ENCODE data around the gene MRPL14.
A peak's percentile ranks its signal among the peaks of the same experiment; 100 is the strongest.

Gene MRPL14

GRCh38 chr6:44127186-44128019, at the start of gene MRPL14, which contains the start of gene TMEM63B:
Gene MRPL14 (minus strand): TSS chr6:44127452. CDS start chr6:44116611, 10,841 bp downstream.
Gene TMEM63B (plus strand): TSS chr6:44127554. CDS start chr6:44134585, 7,031 bp downstream.
- H3K9ac ChIP-seq (ENCODE audit: low read depth in 1 of 2, low read length in 2 of 2): peak within 1 kb of the TSS; percentile 75 to 84
- H3K27me3 ChIP-seq (ENCODE audit: control insufficient read depth in 1 of 2, insufficient read depth in 2 of 2, low read length in 2 of 2): no peaks in the 10 kb centered on the region
- H3K36me3 ChIP-seq (ENCODE audit: control insufficient read depth in 1 of 2, insufficient read depth in 2 of 2, low read length in 2 of 2): no peaks in the 10 kb centered on the region
- H3K9me3 ChIP-seq (ENCODE audit: control insufficient read depth in 1 of 2, low read length in 2 of 2): no peaks in the 10 kb centered on the region
- H3K4me3 ChIP-seq (ENCODE audit: low read depth in 1 of 2, low read length in 2 of 2): peak within 1 kb of the TSS; percentile 84 to 88
- peak within 1 kb of the TSS; percentile 62 for H3K27ac ChIP-seq (ENCODE audit: low read depth, low read length)
- peaks cover 65 to 67% of the 10 kb centered on the region in 2 donors for H3K4me1 ChIP-seq (ENCODE audit: control insufficient read depth in 1 of 2, insufficient read depth in 2 of 2, low read length in 2 of 2)

GRCh38 chr6:44176130-44176761, 49.0 kb upstream of the MRPL14 start:
- peaks cover 16 to 27% of the 10 kb centered on the region in 2 donors for H3K4me1 ChIP-seq (ENCODE audit: control insufficient read depth in 1 of 2, insufficient read depth in 2 of 2, low read length in 2 of 2)
- peak overlapping the region in 1 of 2 donors; percentile 16 for H3K4me3 ChIP-seq (ENCODE audit: low read depth in 1 of 2, low read length in 2 of 2)
- no peaks in the 10 kb centered on the region for H3K9me3 ChIP-seq (ENCODE audit: control insufficient read depth in 1 of 2, low read length in 2 of 2)
- no peaks in the 10 kb centered on the region for H3K36me3 ChIP-seq (ENCODE audit: control insufficient read depth in 1 of 2, insufficient read depth in 2 of 2, low read length in 2 of 2)
- no peaks in the 10 kb centered on the region for H3K27me3 ChIP-seq (ENCODE audit: control insufficient read depth in 1 of 2, insufficient read depth in 2 of 2, low read length in 2 of 2)
- H3K9ac ChIP-seq (ENCODE audit: low read depth in 1 of 2, low read length in 2 of 2): no peak overlapping the region
- no peak overlapping the region for H3K27ac ChIP-seq (ENCODE audit: low read depth, low read length)

- Histone ChIP-seq H3K27me3 (ENCODE audit: control insufficient read depth in 1 of 2, insufficient read depth in 2 of 2, low read length in 2 of 2) (no peaks in the 10 kb centered on the region), H3K36me3 (ENCODE audit: control insufficient read depth in 1 of 2, insufficient read depth in 2 of 2, low read length in 2 of 2) (no peaks in the 10 kb centered on the region), H3K4me3 (ENCODE audit: low read depth in 1 of 2, low read length in 2 of 2) (no peak overlapping the region), H3K9me3 (ENCODE audit: control insufficient read depth in 1 of 2, low read length in 2 of 2) (no peaks in the 10 kb centered on the region), H3K9ac (ENCODE audit: low read depth in 1 of 2, low read length in 2 of 2) (peak overlapping the region in 1 of 2 donors; percentile 20), H3K27ac (ENCODE audit: low read depth, low read length) (no peak overlapping the region), H3K4me1 (ENCODE audit: control insufficient read depth in 1 of 2, insufficient read depth in 2 of 2, low read length in 2 of 2) (peaks cover 19 to 28% of the 10 kb centered on the region in 2 donors)
Measured at GRCh38 chr6:44172731-44173500, 45.7 kb upstream of the MRPL14 start.

GRCh38 chr6:44171899-44172546, 44.8 kb upstream of the MRPL14 start:
- Histone ChIP-seq H3K4me3 (ENCODE audit: low read depth in 1 of 2, low read length in 2 of 2) (no peak overlapping the region), H3K36me3 (ENCODE audit: control insufficient read depth in 1 of 2, insufficient read depth in 2 of 2, low read length in 2 of 2) (no peaks in the 10 kb centered on the region), H3K9ac (ENCODE audit: low read depth in 1 of 2, low read length in 2 of 2) (no peak overlapping the region), H3K27ac (ENCODE audit: low read depth, low read length) (no peak overlapping the region), H3K27me3 (ENCODE audit: control insufficient read depth in 1 of 2, insufficient read depth in 2 of 2, low read length in 2 of 2) (no peaks in the 10 kb centered on the region), H3K9me3 (ENCODE audit: control insufficient read depth in 1 of 2, low read length in 2 of 2) (no peaks in the 10 kb centered on the region), H3K4me1 (ENCODE audit: control insufficient read depth in 1 of 2, insufficient read depth in 2 of 2, low read length in 2 of 2) (peaks cover 15 to 23% of the 10 kb centered on the region in 2 donors)

- H3K4me1 ChIP-seq (ENCODE audit: control insufficient read depth in 1 of 2, insufficient read depth in 2 of 2, low read length in 2 of 2): peaks cover 12 to 13% of the 10 kb centered on the region in 2 donors
- H3K27ac ChIP-seq (ENCODE audit: low read depth, low read length): no peak overlapping the region
- H3K9me3 ChIP-seq (ENCODE audit: control insufficient read depth in 1 of 2, low read length in 2 of 2): no peaks in the 10 kb centered on the region
- no peak overlapping the region for H3K9ac ChIP-seq (ENCODE audit: low read depth in 1 of 2, low read length in 2 of 2)
- H3K27me3 ChIP-seq (ENCODE audit: control insufficient read depth in 1 of 2, insufficient read depth in 2 of 2, low read length in 2 of 2): peaks cover 0 to 2% of the 10 kb centered on the region in 2 donors
- no peak overlapping the region for H3K4me3 ChIP-seq (ENCODE audit: low read depth in 1 of 2, low read length in 2 of 2)
- H3K36me3 ChIP-seq (ENCODE audit: control insufficient read depth in 1 of 2, insufficient read depth in 2 of 2, low read length in 2 of 2): no peaks in the 10 kb centered on the region
Measured at GRCh38 chr6:44169886-44170570, 42.8 kb upstream of the MRPL14 start.

GRCh38 chr6:44169154-44169553, 41.9 kb upstream of the MRPL14 start:
- Histone ChIP-seq H3K9ac (ENCODE audit: low read depth in 1 of 2, low read length in 2 of 2) (no peak overlapping the region), H3K4me3 (ENCODE audit: low read depth in 1 of 2, low read length in 2 of 2) (no peak overlapping the region), H3K36me3 (ENCODE audit: control insufficient read depth in 1 of 2, insufficient read depth in 2 of 2, low read length in 2 of 2) (no peaks in the 10 kb centered on the region), H3K27me3 (ENCODE audit: control insufficient read depth in 1 of 2, insufficient read depth in 2 of 2, low read length in 2 of 2) (peaks cover 0 to 2% of the 10 kb centered on the region in 2 donors), H3K27ac (ENCODE audit: low read depth, low read length) (no peak overlapping the region), H3K9me3 (ENCODE audit: control insufficient read depth in 1 of 2, low read length in 2 of 2) (no peaks in the 10 kb centered on the region), H3K4me1 (ENCODE audit: control insufficient read depth in 1 of 2, insufficient read depth in 2 of 2, low read length in 2 of 2) (peaks cover 12 to 13% of the 10 kb centered on the region in 2 donors)

- Histone ChIP-seq H3K36me3 (ENCODE audit: control insufficient read depth in 1 of 2, insufficient read depth in 2 of 2, low read length in 2 of 2) (no peaks in the 10 kb centered on the region), H3K27me3 (ENCODE audit: control insufficient read depth in 1 of 2, insufficient read depth in 2 of 2, low read length in 2 of 2) (peaks cover 2 to 5% of the 10 kb centered on the region in 2 donors), H3K27ac (ENCODE audit: low read depth, low read length) (no peak overlapping the region), H3K4me3 (ENCODE audit: low read depth in 1 of 2, low read length in 2 of 2) (no peak overlapping the region), H3K9me3 (ENCODE audit: control insufficient read depth in 1 of 2, low read length in 2 of 2) (no peaks in the 10 kb centered on the region), H3K9ac (ENCODE audit: low read depth in 1 of 2, low read length in 2 of 2) (no peak overlapping the region), H3K4me1 (ENCODE audit: control insufficient read depth in 1 of 2, insufficient read depth in 2 of 2, low read length in 2 of 2) (peaks cover 8 to 9% of the 10 kb centered on the region in 2 donors)
Measured at GRCh38 chr6:44167567-44167966, 40.3 kb upstream of the MRPL14 start.

GRCh38 chr6:44166591-44167184, 39.4 kb upstream of the MRPL14 start:
- Histone ChIP-seq H3K36me3 (ENCODE audit: control insufficient read depth in 1 of 2, insufficient read depth in 2 of 2, low read length in 2 of 2) (no peaks in the 10 kb centered on the region), H3K27ac (ENCODE audit: low read depth, low read length) (no peak overlapping the region), H3K9ac (ENCODE audit: low read depth in 1 of 2, low read length in 2 of 2) (no peak overlapping the region), H3K9me3 (ENCODE audit: control insufficient read depth in 1 of 2, low read length in 2 of 2) (no peaks in the 10 kb centered on the region), H3K27me3 (ENCODE audit: control insufficient read depth in 1 of 2, insufficient read depth in 2 of 2, low read length in 2 of 2) (peaks cover 2 to 5% of the 10 kb centered on the region in 2 donors), H3K4me1 (ENCODE audit: control insufficient read depth in 1 of 2, insufficient read depth in 2 of 2, low read length in 2 of 2) (peaks cover 7 to 8% of the 10 kb centered on the region in 2 donors), H3K4me3 (ENCODE audit: low read depth in 1 of 2, low read length in 2 of 2) (no peak overlapping the region)

GRCh38 chr6:44166116-44166515, 38.9 kb upstream of the MRPL14 start:
- no peak overlapping the region for H3K4me3 ChIP-seq (ENCODE audit: low read depth in 1 of 2, low read length in 2 of 2)
- H3K9ac ChIP-seq (ENCODE audit: low read depth in 1 of 2, low read length in 2 of 2): no peak overlapping the region
- H3K27ac ChIP-seq (ENCODE audit: low read depth, low read length): no peak overlapping the region
- peaks cover 2 to 5% of the 10 kb centered on the region in 2 donors for H3K27me3 ChIP-seq (ENCODE audit: control insufficient read depth in 1 of 2, insufficient read depth in 2 of 2, low read length in 2 of 2)
- H3K9me3 ChIP-seq (ENCODE audit: control insufficient read depth in 1 of 2, low read length in 2 of 2): no peaks in the 10 kb centered on the region
- peaks cover 7 to 8% of the 10 kb centered on the region in 2 donors for H3K4me1 ChIP-seq (ENCODE audit: control insufficient read depth in 1 of 2, insufficient read depth in 2 of 2, low read length in 2 of 2)
- no peaks in the 10 kb centered on the region for H3K36me3 ChIP-seq (ENCODE audit: control insufficient read depth in 1 of 2, insufficient read depth in 2 of 2, low read length in 2 of 2)
